SK-N-SH treated with all-trans-retinoic acid at 6 μM for 48 hours (cell line): ENCODE results near the gene PDSS2.

Experiments
- ATAC-seq: fragments of 200-7000 bp; cut with Tn5 transposase; 3 replicates; pipeline ENCODE4 v1.9.1; 2020; ENCODE audit warnings: mild to moderate bottlenecking, moderate library complexity
- ARNTL ChIP-seq: fragments of 450-650 bp; formaldehyde crosslinking; IDR thresholded peaks from 2 replicates; pipeline ENCODE4 v1.5.0; 2020; ENCODE audit warnings: low read depth, mild to moderate bottlenecking, moderate library complexity, borderline replicate concordance
- BACH2 ChIP-seq: fragments of 250-450 bp; sonication (Bioruptor Pico); IDR thresholded peaks from 2 replicates; pipeline ENCODE4 v1.9.0; 2021; ENCODE audit warnings: mild to moderate bottlenecking, borderline replicate concordance
- CSDC2 ChIP-seq: fragments of 250-450 bp; sonication (Bioruptor Pico); IDR thresholded peaks from 2 replicates; pipeline ENCODE4 v1.5.0; 2020; ENCODE audit warnings: mild to moderate bottlenecking, moderate library complexity
- ESRRG ChIP-seq: fragments of 250-450 bp; sonication (Bioruptor Pico); IDR thresholded peaks from 2 replicates; pipeline ENCODE4 v1.6.1; 2021; ENCODE audit warnings: mild to moderate bottlenecking
- OSR1 ChIP-seq: fragments of 250-450 bp; sonication (Bioruptor Pico); IDR thresholded peaks from 2 replicates; pipeline ENCODE4 v1.8.0; 2022; ENCODE audit warnings: moderate library complexity, mild to moderate bottlenecking, inconsistent platforms
- PPARA ChIP-seq: fragments of 250-450 bp; sonication (Bioruptor Pico); IDR thresholded peaks from 2 replicates; pipeline ENCODE4 v1.5.0; 2020; ENCODE audit warnings: mild to moderate bottlenecking, borderline replicate concordance
- RARB ChIP-seq: fragments of 250-450 bp; sonication (Bioruptor Pico); IDR thresholded peaks from 2 replicates; pipeline ENCODE4 v1.8.0; 2021; ENCODE audit warnings: mild to moderate bottlenecking, moderate library complexity
- TCF4 ChIP-seq: fragments of 250-450 bp; sonication (Bioruptor Pico); IDR thresholded peaks from 2 replicates; pipeline ENCODE4 v1.8.0; 2021; ENCODE audit warnings: mild to moderate bottlenecking, moderate library complexity, borderline replicate concordance
- TOX ChIP-seq: fragments of 250-450 bp; sonication (Bioruptor Pico); IDR thresholded peaks from 2 replicates; pipeline ENCODE4 v1.8.0; 2021; ENCODE audit warnings: mild to moderate bottlenecking, moderate library complexity, borderline replicate concordance
- ZC3H10 ChIP-seq: fragments of 250-450 bp; sonication (Bioruptor Pico); IDR thresholded peaks from 2 replicates; pipeline ENCODE4 v1.5.1; 2021; ENCODE audit warnings: mild to moderate bottlenecking, moderate library complexity
- ZFP3 ChIP-seq: fragments of 250-450 bp; sonication (Bioruptor Pico); IDR thresholded peaks from 2 replicates; pipeline ENCODE4 v1.5.0; 2020; ENCODE audit warnings: mild to moderate bottlenecking, moderate library complexity
- ZNF565 ChIP-seq: fragments of 450-650 bp; formaldehyde crosslinking; conservative IDR thresholded peaks from 2 replicates; pipeline ENCODE4 v1.5.0; 2020; ENCODE audit warnings: low read depth, mild to moderate bottlenecking, moderate library complexity
- ZNF70 ChIP-seq: fragments of 450-650 bp; formaldehyde crosslinking; IDR thresholded peaks from 2 replicates; pipeline ENCODE4 v1.5.0; 2020; ENCODE audit warnings: mild to moderate bottlenecking, moderate library complexity
- ZNF8 ChIP-seq: fragments of 450-650 bp; formaldehyde crosslinking; IDR thresholded peaks from 2 replicates; pipeline ENCODE4 v1.5.0; 2020; ENCODE audit warnings: mild to moderate bottlenecking, moderate library complexity
- TF ChIP-seq, protein P1 (sequence below): fragments of 250-450 bp; sonication (Bioruptor Pico); IDR thresholded peaks from 2 replicates; pipeline ENCODE4 v1.5.1; 2020; ENCODE audit warnings: low read depth, mild to moderate bottlenecking, moderate library complexity
- TF ChIP-seq, protein P2 (sequence below): fragments of 250-450 bp; sonication (Bioruptor Pico); IDR thresholded peaks from 2 replicates; pipeline ENCODE4 v1.8.0; 2021; ENCODE audit warnings: low read depth, mild to moderate bottlenecking, moderate library complexity, borderline replicate concordance
- TF ChIP-seq, protein P3 (sequence below): fragments of 250-450 bp; sonication (Bioruptor Pico); IDR thresholded peaks from 2 replicates; pipeline ENCODE4 v1.5.1; 2021; ENCODE audit warnings: mild to moderate bottlenecking, moderate library complexity
- TF ChIP-seq, protein P4 (sequence below): fragments of 250-450 bp; sonication (Bioruptor Pico); IDR thresholded peaks from 2 replicates; pipeline ENCODE4 v1.8.0; 2020; ENCODE audit warnings: mild to moderate bottlenecking, moderate library complexity, borderline replicate concordance
- TF ChIP-seq, protein P5 (sequence below): fragments of 250-450 bp; sonication (Bioruptor Pico); IDR thresholded peaks from 2 replicates; pipeline ENCODE4 v1.5.0; 2020; ENCODE audit warnings: mild to moderate bottlenecking, moderate library complexity

The PDSS2 gene

DNA sequence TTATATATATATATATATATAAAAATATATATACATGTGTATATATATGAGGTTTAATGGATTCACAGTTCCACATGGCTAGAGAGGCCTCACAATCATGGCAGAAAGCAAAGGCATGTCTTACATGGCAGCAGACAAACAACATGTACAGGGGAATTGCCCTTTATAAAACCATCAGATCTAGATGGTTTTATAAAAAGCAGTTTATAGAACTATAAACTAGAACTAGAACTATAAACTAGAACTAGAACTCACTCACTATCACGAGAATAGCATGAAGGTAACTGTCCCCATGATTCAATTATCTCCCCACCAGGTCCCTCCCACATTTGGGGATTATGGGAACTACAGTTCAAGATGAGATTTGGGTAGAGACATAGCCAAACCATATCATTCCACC, 56.8 kb downstream of the PDSS2 start (continued):
- TF ChIP-seq ESRRG (CRISPR knock-in tag) (no peak), ZNF565 (CRISPR knock-in tag) (no peak), ZNF8 (no peak), PPARA (CRISPR knock-in tag) (no peak), TCF4 (CRISPR knock-in tag) (no peak)
- TF ChIP-seq, protein P1, sequence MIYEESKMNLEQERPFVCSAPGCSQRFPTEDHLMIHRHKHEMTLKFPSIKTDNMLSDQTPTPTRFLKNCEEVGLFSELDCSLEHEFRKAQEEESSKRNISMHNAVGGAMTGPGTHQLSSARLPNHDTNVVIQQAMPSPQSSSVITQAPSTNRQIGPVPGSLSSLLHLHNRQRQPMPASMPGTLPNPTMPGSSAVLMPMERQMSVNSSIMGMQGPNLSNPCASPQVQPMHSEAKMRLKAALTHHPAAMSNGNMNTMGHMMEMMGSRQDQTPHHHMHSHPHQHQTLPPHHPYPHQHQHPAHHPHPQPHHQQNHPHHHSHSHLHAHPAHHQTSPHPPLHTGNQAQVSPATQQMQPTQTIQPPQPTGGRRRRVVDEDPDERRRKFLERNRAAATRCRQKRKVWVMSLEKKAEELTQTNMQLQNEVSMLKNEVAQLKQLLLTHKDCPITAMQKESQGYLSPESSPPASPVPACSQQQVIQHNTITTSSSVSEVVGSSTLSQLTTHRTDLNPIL (CRISPR knock-in tag): no peak
- TF ChIP-seq, protein P2, sequence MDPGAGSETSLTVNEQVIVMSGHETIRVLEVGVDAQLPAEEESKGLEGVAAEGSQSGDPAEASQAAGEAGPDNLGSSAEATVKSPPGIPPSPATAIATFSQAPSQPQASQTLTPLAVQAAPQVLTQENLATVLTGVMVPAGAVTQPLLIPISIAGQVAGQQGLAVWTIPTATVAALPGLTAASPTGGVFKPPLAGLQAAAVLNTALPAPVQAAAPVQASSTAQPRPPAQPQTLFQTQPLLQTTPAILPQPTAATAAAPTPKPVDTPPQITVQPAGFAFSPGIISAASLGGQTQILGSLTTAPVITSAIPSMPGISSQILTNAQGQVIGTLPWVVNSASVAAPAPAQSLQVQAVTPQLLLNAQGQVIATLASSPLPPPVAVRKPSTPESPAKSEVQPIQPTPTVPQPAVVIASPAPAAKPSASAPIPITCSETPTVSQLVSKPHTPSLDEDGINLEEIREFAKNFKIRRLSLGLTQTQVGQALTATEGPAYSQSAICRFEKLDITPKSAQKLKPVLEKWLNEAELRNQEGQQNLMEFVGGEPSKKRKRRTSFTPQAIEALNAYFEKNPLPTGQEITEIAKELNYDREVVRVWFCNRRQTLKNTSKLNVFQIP (CRISPR knock-in tag): no peak

DNA sequence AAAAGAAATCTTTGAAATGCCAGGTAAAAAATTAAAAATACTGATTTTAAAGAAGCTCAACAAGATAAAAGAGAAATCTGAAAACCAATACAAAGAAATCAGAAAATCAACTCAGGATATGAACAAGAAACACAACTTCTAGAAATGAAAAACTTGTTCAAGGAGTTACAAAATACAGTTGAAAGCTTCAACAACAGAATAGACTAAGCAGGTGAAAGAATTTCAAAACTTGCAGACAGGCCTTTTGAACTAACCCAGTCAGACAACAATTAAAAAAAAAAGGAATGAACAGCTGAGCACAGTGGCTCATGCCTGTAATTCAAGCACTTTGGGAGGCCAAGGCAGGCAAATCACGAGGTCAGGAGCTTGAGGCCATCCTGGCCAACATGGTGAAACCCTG, 57.8 kb downstream of the PDSS2 start:
- TF ChIP-seq CSDC2 (CRISPR knock-in tag): no peak
- no peak for TF ChIP-seq ZFP3
- TF ChIP-seq ZNF8: no peak
- no peak for TF ChIP-seq OSR1 (CRISPR knock-in tag)
- TF ChIP-seq, protein P3, sequence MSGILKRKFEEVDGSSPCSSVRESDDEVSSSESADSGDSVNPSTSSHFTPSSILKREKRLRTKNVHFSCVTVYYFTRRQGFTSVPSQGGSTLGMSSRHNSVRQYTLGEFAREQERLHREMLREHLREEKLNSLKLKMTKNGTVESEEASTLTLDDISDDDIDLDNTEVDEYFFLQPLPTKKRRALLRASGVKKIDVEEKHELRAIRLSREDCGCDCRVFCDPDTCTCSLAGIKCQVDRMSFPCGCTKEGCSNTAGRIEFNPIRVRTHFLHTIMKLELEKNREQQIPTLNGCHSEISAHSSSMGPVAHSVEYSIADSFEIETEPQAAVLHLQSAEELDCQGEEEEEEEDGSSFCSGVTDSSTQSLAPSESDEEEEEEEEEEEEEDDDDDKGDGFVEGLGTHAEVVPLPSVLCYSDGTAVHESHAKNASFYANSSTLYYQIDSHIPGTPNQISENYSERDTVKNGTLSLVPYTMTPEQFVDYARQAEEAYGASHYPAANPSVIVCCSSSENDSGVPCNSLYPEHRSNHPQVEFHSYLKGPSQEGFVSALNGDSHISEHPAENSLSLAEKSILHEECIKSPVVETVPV (CRISPR knock-in tag): no peak
- no peak for TF ChIP-seq ZNF70
- TF ChIP-seq, protein P1 (CRISPR knock-in tag): no peak
- TF ChIP-seq, protein P4, sequence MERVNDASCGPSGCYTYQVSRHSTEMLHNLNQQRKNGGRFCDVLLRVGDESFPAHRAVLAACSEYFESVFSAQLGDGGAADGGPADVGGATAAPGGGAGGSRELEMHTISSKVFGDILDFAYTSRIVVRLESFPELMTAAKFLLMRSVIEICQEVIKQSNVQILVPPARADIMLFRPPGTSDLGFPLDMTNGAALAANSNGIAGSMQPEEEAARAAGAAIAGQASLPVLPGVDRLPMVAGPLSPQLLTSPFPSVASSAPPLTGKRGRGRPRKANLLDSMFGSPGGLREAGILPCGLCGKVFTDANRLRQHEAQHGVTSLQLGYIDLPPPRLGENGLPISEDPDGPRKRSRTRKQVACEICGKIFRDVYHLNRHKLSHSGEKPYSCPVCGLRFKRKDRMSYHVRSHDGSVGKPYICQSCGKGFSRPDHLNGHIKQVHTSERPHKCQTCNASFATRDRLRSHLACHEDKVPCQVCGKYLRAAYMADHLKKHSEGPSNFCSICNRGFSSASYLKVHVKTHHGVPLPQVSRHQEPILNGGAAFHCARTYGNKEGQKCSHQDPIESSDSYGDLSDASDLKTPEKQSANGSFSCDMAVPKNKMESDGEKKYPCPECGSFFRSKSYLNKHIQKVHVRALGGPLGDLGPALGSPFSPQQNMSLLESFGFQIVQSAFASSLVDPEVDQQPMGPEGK (CRISPR knock-in tag): no peak
- TF ChIP-seq ARNTL: no peak
- TF ChIP-seq ZNF565 (CRISPR knock-in tag): no peak
- no peak for TF ChIP-seq TCF4 (CRISPR knock-in tag)
- TF ChIP-seq BACH2 (CRISPR knock-in tag): no peak
- TF ChIP-seq, protein P2 (CRISPR knock-in tag): no peak
- TF ChIP-seq RARB (CRISPR knock-in tag): no peak
- no peak for TF ChIP-seq TOX
- TF ChIP-seq ZC3H10 (CRISPR knock-in tag): no peak
- TF ChIP-seq, protein P5, sequence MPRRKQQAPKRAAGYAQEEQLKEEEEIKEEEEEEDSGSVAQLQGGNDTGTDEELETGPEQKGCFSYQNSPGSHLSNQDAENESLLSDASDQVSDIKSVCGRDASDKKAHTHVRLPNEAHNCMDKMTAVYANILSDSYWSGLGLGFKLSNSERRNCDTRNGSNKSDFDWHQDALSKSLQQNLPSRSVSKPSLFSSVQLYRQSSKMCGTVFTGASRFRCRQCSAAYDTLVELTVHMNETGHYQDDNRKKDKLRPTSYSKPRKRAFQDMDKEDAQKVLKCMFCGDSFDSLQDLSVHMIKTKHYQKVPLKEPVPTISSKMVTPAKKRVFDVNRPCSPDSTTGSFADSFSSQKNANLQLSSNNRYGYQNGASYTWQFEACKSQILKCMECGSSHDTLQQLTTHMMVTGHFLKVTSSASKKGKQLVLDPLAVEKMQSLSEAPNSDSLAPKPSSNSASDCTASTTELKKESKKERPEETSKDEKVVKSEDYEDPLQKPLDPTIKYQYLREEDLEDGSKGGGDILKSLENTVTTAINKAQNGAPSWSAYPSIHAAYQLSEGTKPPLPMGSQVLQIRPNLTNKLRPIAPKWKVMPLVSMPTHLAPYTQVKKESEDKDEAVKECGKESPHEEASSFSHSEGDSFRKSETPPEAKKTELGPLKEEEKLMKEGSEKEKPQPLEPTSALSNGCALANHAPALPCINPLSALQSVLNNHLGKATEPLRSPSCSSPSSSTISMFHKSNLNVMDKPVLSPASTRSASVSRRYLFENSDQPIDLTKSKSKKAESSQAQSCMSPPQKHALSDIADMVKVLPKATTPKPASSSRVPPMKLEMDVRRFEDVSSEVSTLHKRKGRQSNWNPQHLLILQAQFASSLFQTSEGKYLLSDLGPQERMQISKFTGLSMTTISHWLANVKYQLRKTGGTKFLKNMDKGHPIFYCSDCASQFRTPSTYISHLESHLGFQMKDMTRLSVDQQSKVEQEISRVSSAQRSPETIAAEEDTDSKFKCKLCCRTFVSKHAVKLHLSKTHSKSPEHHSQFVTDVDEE (CRISPR knock-in tag): no peak
- no peak for TF ChIP-seq PPARA (CRISPR knock-in tag)
- no peak for TF ChIP-seq ESRRG (CRISPR knock-in tag)

More for the DNA sequence above, 57.8 kb downstream of the PDSS2 start:
- no peak for ATAC-seq
